Hematopoietic multipotent progenitor cell (in vitro differentiated cells): ENCODE measurements around the gene JKAMP. TPM values are rescaled to one million over a fixed set of nuclear protein-coding genes. Genes with fewer than 3 reads are reported as not detected.
A peak's percentile ranks its signal among the peaks of the same experiment; 100 is the strongest.

Source experiments
- DNase-seq, 3 donors: peaks; one replicate each; pipeline ENCODE4 v3.0.0-alpha.2; 2011 to 2015; ENCODE audit warnings: low read depth in 2 of 3, low spot score in 2 of 3
- total RNA-seq: library from RNA; depleted of rRNA; stranded (reverse); fragments of >200 nt; gene quantifications from one replicate; pipeline ENCODE4 v1.2.3, GENCODE V29; 2012

Gene JKAMP
- total RNA-seq, 1 donor, result 56.8 TPM

DNA sequence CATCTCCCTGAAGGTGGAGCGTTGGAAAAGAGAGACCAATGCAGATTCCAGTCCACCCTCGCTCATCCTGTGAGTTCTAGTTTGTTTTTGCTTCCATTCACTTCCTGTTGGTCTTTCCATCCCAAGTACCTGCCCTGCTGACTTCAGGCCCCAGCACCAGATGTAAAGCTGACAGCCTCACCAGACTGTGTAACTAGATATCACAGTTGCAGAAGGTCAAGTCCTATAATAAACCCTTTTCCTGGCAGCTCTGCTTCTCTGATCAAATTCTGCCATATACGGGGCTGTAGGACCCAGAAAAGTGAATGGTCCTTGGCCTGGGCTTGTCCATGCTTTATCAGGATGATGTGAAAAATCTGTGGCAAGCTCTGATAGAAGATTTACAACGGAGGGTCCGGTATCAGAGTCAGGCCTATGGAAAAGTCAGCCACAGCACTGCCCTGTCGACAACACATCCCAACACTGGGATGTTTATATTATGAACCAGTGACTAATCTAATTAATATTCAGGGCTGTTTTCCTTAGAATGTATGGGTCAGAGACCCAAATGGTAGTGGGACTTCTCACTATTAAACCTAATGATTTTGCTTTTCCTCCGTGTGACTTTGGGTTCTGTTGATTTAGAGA is 50.2 kb downstream of the JKAMP start:
- DNase-seq, result no peak

GRCh38 chr14:59537476-59537875 is 53.2 kb downstream of the JKAMP start:
- no peak for DNase-seq

DNA sequence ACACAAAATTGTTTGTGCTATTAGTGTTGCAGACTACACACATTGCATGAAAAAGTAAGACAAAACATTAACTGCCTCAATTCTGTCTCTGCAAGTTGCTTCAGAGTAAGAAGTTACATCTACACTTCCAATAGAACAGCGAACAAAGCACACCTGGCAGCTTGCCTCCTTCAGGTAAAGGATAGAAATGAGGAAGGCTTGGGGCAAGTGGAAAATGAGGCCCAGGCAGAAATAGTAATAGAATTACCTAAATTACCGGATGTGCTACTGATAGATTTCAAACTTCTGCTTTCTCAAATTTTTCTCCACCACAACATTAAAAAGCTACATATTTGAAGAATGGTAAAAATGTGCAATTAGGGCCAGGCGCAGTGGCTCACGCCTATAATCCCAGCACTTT is 54.6 kb downstream of the JKAMP start:
- DNase-seq, result peak in 1 of 3 donors; percentile 42

DNA sequence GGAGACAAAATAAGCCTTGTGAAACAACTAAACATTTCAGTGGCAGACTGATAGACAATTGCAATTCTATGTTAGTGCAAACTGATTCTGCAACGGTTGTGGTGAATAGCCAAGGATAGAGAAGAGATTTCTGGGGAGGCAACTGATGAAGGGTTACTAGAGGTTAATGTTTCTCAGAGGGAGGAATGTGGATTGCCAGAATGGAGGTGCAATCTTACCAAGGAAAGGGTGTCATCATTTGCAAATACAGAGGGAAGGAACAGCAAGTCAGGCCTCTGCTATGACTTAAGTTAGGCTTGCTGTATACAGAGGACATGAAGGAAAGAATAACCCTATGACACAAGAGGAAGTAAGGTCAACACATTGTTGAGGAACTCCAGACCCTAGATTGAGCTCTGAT is 56.5 kb downstream of the JKAMP start:
- DNase-seq, result no peak

DNA sequence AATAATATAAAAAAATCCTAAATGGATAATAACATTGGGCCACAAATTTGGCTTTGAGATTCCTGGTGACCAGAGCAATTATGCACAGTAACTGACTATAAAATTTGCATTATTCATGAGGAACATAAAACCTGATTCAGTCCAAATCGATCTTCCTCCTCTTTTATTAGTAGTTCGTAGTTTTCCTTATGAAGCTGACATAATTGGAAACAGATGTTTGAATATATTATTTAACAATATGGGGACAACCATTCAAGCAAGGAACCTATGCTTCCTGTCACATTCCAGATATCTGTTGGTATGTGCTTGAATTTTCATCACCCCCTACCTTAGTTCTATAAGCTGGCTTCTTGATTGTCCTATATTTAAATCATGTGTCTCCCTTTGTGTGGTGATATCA is 57.4 kb downstream of the JKAMP start:
- DNase-seq, result no peak

- DNase-seq, result no peak
Measured at GRCh38 chr14:59543873-59544272, 59.6 kb downstream of the JKAMP start.

DNA sequence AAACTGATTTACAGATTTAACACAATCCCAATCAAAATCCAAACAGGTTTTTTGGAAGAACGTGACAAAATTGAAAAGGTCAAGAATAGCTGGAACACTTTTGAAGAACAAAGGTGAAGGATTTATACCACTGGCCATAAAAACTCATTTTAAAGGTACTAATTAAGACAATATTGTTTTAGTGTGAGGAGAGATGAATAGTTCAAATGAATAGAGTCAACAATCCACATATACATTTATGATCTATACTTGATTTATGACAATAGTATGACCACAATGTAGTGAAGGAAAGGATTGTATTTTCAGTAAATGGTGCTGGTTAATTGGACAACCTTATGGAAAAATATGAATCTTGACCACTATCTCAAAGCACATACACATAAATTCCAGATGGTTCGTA is 63.0 kb downstream of the JKAMP start:
- no peak for DNase-seq

Other genes starting within 250 kb of the JKAMP start
- gene GPR135, start 19.1 kb upstream of the JKAMP start, total RNA-seq, result 3.0 TPM
- gene L3HYPDH, start 109 bp upstream of the JKAMP start, total RNA-seq, result 55.5 TPM
- 0.54 TPM for gene CCDC175, start 92.3 kb downstream of the JKAMP start, total RNA-seq